ENCODE results near the gene ABL2.

DNA sequence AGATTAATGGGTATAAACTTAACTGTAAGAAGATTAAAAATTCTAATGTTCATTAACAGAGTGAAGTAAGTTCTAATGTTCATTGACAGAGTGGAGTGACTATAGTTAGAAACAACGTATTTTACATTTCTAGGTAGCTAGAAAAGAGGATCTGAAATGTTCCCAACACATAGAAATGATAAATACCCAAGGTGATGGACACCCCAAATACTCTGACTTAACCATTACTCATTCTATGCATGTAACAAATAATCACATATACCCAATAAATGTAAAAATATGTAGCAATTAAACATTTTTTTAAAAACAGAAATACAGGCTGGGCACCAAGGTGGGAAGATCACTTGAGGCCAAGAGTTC lies 62.1 kb downstream of the ABL2 start:
- TF ChIP-seq CTCF (IDR thresholded peaks at IDR 0.05) (no peak), POLR2A (IDR thresholded peaks at IDR 0.05) (no peak)
